OCI-LY7 (cell line): ENCODE measurements around the gene CDC42BPB. TPM values are rescaled to one million over a fixed set of nuclear protein-coding genes. Genes with fewer than 3 reads are reported as not detected.

Experiments used
- BruUV-seq: library from RNA; stranded (reverse); fragments of 400-500 nt; replicated peaks from 2 replicates; lab custom pipeline; 2021; lab: Mats Ljungman, UMichigan
- CTCF ChIA-PET: fragments of 300-600 bp; sonication (Branson Sonifier 250); formaldehyde crosslinking; loops from one replicate; lab custom pipeline; 2022; ENCODE audit warnings: antibody characterized with exemption; ENCODE audit not compliant: unreplicated experiment; lab: Charles Lee
- POLR2A ChIA-PET: fragments of 300-600 bp; sonication (Branson Sonifier 250); formaldehyde crosslinking; loops from one replicate; lab custom pipeline; 2022; ENCODE audit warnings: antibody characterized with exemption; lab: Charles Lee
- DNase-seq: peaks from one replicate; pipeline ENCODE4 v3.0.0-alpha.2; 2015; ENCODE audit warnings: low spot score
- H2AFZ ChIP-seq: fragments of 200-600 bp; sonication (generic), shearing (Covaris generic); 2 replicates; pipeline ENCODE4 v1.6.1; 2014; ENCODE audit warnings: mild to moderate bottlenecking, antibody characterized with exemption, low read length, moderate library complexity
- H3K27ac ChIP-seq: fragments of 200-600 bp; sonication (generic); 2 replicates; pipeline ENCODE4 v1.5.1; 2014; ENCODE audit warnings: mixed run types, low read depth, mild to moderate bottlenecking, moderate library complexity, low read length, inconsistent platforms; ENCODE audit not compliant: poor library complexity, severe bottlenecking
- H3K36me3 ChIP-seq: fragments of 200-600 bp; sonication (generic); 2 replicates; pipeline ENCODE4 v1.6.1; 2014; ENCODE audit warnings: mild to moderate bottlenecking, antibody characterized with exemption, low read length, moderate library complexity, mixed read lengths; ENCODE audit not compliant: insufficient read depth
- H3K4me1 ChIP-seq: fragments of 200-600 bp; sonication (generic); 2 replicates; pipeline ENCODE4 v1.5.1; 2014; ENCODE audit warnings: mild to moderate bottlenecking, low read length; ENCODE audit not compliant: insufficient read depth, poor library complexity, severe bottlenecking
- H3K4me2 ChIP-seq: fragments of 200-600 bp; sonication (generic); 2 replicates; pipeline ENCODE4 v1.6.1; 2014; ENCODE audit warnings: mild to moderate bottlenecking, low read length
- H3K4me3 ChIP-seq: fragments of 200-600 bp; sonication (generic); 2 replicates; pipeline ENCODE4 v1.5.1; 2014; ENCODE audit warnings: mild to moderate bottlenecking, low read depth, low read length; ENCODE audit not compliant: poor library complexity, severe bottlenecking
- H3K79me2 ChIP-seq: fragments of 200-600 bp; sonication (generic); 2 replicates; pipeline ENCODE4 v1.6.1; 2016; ENCODE audit warnings: low read depth, mild to moderate bottlenecking, low read length, moderate library complexity, mixed read lengths; ENCODE audit not compliant: insufficient read depth
- H3K9me2 ChIP-seq: fragments of 200-600 bp; sonication (generic); 2 replicates; pipeline ENCODE4 v1.6.1; 2016; ENCODE audit warnings: mild to moderate bottlenecking, low read length, mixed read lengths; ENCODE audit not compliant: insufficient read depth
- H3K9me3 ChIP-seq: fragments of 200-600 bp; sonication (generic); 2 replicates; pipeline ENCODE4 v1.6.1; 2014; ENCODE audit warnings: mild to moderate bottlenecking, mixed run types, low read length, mixed read lengths
- H4K20me1 ChIP-seq: fragments of 200-600 bp; sonication (generic); 2 replicates; pipeline ENCODE4 v1.6.1; 2014; ENCODE audit warnings: mild to moderate bottlenecking, antibody characterized with exemption, low read length, moderate library complexity, mixed read lengths; ENCODE audit not compliant: insufficient read depth
- EZH2phosphoT487 ChIP-seq: fragments of 200-600 bp; sonication (generic); IDR thresholded peaks from 2 replicates; pipeline ENCODE4 v1.6.1; 2018; ENCODE audit warnings: low read depth, borderline replicate concordance, mild to moderate bottlenecking, mixed run types, antibody characterized with exemption, low read length, moderate library complexity, mixed read lengths
- intact Hi-C: fragments of 100-400 bp; cut with micrococcal nuclease; formaldehyde crosslinking; loops from one replicate; pipeline ENCODE4 v1.10.0; 2022; ENCODE audit not compliant: unreplicated experiment
- total RNA-seq, 2 experiments: library from RNA; depleted of rRNA in 1 of 2; stranded (reverse); fragments of >200 nt in 1 of 2; shearing (Covaris generic) in 1 of 2; gene quantifications; 2 replicates each; pipeline ENCODE4 v1.2.3, GENCODE V29; 2014 to 2022
- TF ChIP-seq, protein P1 (sequence below): fragments of 200-600 bp; sonication (generic); conservative IDR thresholded peaks from 2 replicates; pipeline ENCODE4 v1.5.1; 2014; ENCODE audit warnings: mild to moderate bottlenecking, antibody characterized with exemption, low read length, moderate library complexity, mixed read lengths

The CDC42BPB gene
- total RNA-seq, 2 experiments from 2014 or later, result 0.03 to 0.46 TPM

DNA sequence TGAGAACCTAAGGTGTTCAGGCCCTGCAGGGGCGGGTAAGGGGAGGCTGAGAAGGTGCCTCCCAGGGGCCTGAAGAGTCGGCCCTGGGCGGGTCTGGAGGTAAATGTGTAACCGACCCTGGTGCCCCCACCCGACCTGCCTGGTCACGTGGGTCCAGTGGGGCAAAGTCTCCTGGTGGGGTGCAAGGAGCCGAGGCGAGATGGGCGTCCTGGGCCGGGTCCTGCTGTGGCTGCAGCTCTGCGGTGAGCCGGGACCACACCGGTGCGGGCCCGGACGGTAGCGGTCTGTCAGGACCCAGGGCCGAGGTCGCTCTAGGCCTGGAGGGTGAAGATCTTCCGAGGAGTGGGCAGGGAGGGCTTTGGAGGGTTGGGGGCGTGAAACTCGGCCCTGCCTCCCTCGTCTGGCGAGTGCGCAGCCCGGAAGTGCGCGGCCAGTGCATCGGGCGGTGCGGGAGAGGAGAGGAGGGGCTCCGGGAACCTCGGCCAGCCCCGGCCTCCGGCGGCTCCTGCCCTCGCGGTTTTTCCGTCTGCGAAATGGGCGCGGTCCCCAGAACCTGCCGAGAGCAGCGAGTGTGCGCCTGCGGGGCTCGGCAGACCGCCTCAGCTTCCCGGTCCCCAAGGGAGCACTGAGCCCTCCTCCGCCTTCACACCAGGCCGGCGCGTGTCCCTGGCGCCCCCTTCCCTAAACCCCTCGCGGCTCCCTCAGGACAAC lies 134.7 kb downstream of the CDC42BPB start, which contains the start of gene AMN:
Gene AMN (plus strand): TSS at position 174 of the 711 bp plus-strand sequence. CDS start 26 bp downstream, at position 200.
- intact Hi-C loops, result no loop called here
- H4K20me1 ChIP-seq, result no peaks in the 10 kb centered on the region
- no peak for DNase-seq
- no peak within 1 kb of the TSS for H3K4me3 ChIP-seq
- H3K27ac ChIP-seq, result no peak within 1 kb of the TSS
- no TSS peak for BruUV-seq
- no peak within 1 kb of the TSS for H2AFZ ChIP-seq
- CTCF ChIA-PET, result no interaction called here
- H3K9me2 ChIP-seq, result no peaks in the 10 kb centered on the region
- no peaks in the 10 kb centered on the region for H3K79me2 ChIP-seq
- H3K4me1 ChIP-seq, result peaks cover 2% of the 10 kb centered on the region
- H3K4me2 ChIP-seq, result no peak within 1 kb of the TSS
- no peaks in the 10 kb centered on the region for H3K9me3 ChIP-seq
- no peaks in the 10 kb centered on the region for H3K36me3 ChIP-seq
- TF ChIP-seq, protein P1, sequence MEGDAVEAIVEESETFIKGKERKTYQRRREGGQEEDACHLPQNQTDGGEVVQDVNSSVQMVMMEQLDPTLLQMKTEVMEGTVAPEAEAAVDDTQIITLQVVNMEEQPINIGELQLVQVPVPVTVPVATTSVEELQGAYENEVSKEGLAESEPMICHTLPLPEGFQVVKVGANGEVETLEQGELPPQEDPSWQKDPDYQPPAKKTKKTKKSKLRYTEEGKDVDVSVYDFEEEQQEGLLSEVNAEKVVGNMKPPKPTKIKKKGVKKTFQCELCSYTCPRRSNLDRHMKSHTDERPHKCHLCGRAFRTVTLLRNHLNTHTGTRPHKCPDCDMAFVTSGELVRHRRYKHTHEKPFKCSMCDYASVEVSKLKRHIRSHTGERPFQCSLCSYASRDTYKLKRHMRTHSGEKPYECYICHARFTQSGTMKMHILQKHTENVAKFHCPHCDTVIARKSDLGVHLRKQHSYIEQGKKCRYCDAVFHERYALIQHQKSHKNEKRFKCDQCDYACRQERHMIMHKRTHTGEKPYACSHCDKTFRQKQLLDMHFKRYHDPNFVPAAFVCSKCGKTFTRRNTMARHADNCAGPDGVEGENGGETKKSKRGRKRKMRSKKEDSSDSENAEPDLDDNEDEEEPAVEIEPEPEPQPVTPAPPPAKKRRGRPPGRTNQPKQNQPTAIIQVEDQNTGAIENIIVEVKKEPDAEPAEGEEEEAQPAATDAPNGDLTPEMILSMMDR, result no peak
- TF ChIP-seq EZH2phosphoT487, result no peak
- POLR2A ChIA-PET, result no interaction called here

DNA sequence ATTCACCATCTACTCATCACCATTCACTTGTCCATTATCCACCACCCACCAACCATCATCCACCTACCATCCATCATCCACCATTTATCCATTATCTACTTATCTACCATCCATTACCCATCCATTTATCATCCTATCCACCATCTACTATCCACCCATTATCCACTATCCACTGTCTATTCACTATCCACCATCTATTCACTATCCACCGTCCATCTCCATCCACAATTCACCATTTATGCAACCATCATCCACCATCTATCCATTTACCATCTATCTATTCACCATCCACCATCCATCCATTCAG lies 136.4 kb downstream of the CDC42BPB start:
- CTCF ChIA-PET, result no interaction called here
- TF ChIP-seq EZH2phosphoT487, result no peak
- TF ChIP-seq, protein P1, result no peak
- no peak overlapping the region for H3K4me2 ChIP-seq

DNA sequence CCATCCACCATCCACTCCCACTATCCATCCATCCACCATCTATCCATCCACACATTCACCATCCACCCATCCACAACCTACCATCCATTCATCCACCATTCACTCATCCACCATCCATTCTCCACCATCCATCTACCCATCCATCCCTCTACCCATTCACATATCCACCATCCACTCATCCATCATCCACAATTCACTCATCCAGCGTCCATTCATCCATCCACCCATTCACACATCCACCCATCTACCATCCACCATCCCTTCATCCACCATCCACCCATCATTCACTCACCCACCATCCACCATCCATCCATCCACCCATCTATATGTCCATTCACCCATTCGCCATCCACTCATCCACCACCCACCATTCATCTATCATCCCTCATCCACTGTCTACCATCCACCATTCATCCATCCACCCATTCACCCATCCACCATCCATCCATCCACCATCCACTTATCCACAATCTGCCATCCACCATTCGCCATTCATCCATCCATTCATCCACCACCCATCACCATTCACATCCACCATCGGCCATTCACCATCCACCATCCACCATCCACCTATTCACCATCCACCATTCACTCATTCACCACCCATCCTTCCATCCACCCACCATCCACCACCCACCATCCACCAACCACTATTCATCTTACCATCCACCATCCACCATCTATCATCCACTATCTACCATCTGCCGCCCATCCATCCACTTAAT lies 136.9 kb downstream of the CDC42BPB start:
- no peak for DNase-seq
- Histone ChIP-seq H2AFZ (no peak overlapping the region), H4K20me1 (no peaks in the 10 kb centered on the region; the same call in 1 of the 2 replicates), H3K4me2 (no peak overlapping the region), H3K36me3 (no peaks in the 10 kb centered on the region), H3K4me3 (no peak overlapping the region), H3K4me1 (peaks cover 14% of the 10 kb centered on the region), H3K79me2 (no peaks in the 10 kb centered on the region), H3K9me2 (no peaks in the 10 kb centered on the region), H3K27ac (no peak overlapping the region), H3K9me3 (no peaks in the 10 kb centered on the region)
- ChIA-PET POLR2A (no interaction called here), CTCF (no interaction called here)
- TF ChIP-seq, protein P1, result no peak
- no peak for TF ChIP-seq EZH2phosphoT487
- BruUV-seq, result no TSS peak
- intact Hi-C loops, result no loop called here

More for the DNA sequence above, 136.4 kb downstream of the CDC42BPB start:
- H3K4me3 ChIP-seq, result no peak overlapping the region
- H4K20me1 ChIP-seq, result no peaks in the 10 kb centered on the region
- H3K4me1 ChIP-seq, result peaks cover 14% of the 10 kb centered on the region
- no TSS peak for BruUV-seq
- DNase-seq, result no peak
- no peaks in the 10 kb centered on the region for H3K79me2 ChIP-seq
- H2AFZ ChIP-seq, result no peak overlapping the region
- H3K27ac ChIP-seq, result no peak overlapping the region
- intact Hi-C loops, result no loop called here
- POLR2A ChIA-PET, result no interaction called here
- no peaks in the 10 kb centered on the region for H3K9me3 ChIP-seq
- no peaks in the 10 kb centered on the region for H3K36me3 ChIP-seq
- H3K9me2 ChIP-seq, result no peaks in the 10 kb centered on the region
